Ishikawa (cell line): Measurements from ENCODE around the gene AFM.

Experiments
- EGR1 ChIP-seq: IDR thresholded peaks from 2 replicates; pipeline ENCODE4 v1.6.1; 2012
- EP300 ChIP-seq: IDR thresholded peaks from 2 replicates; pipeline ENCODE4 v1.6.1; 2012; ENCODE audit warnings: borderline replicate concordance
- TF ChIP-seq, protein P1 (sequence below): IDR thresholded peaks from 2 replicates; pipeline ENCODE4 v1.6.1; 2012

GRCh38 chr4:73499996-73500765 is 18.6 kb downstream of the AFM start:
- TF ChIP-seq EGR1 (no peak), EP300 (no peak)
- TF ChIP-seq, protein P1, sequence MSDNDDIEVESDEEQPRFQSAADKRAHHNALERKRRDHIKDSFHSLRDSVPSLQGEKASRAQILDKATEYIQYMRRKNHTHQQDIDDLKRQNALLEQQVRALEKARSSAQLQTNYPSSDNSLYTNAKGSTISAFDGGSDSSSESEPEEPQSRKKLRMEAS, result no peak
